GM18499 (cell line): ENCODE results near the gene NDC80.
"Not testable (repeated sequence)": the region's sequence is repeated elsewhere in the genome, so short reads cannot be mapped to it uniquely, and the experiment has no call there.

Source experiments
- ATAC-seq: cut with Tn5 transposase; IDR thresholded peaks from one replicate; pipeline ENCODE4 v1.9.1; 2021; ENCODE audit warnings: moderate number of reproducible peaks; ENCODE audit not compliant: insufficient read depth, unreplicated experiment

NDC80 gene

DNA sequence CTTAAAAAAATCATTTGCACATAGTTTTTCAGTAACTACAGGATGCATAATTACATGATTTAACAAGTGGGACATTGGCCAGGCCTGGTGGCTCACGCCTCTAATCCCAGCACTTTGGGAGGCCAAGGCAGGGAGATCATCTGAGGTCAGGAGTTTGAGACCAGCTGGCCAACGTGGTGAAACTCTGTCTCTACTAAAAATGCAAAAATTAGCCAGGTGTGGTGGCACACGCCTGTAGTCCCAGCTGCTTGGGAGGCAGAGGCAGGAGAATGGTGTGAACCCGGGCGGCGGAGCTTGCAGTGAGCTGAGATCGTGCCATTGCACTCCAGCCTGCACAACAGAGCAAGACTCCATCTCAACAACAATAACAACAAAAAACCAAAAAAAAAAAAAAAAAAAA lies 90.9 kb downstream of the NDC80 start:
- not testable (repeated sequence) for ATAC-seq

DNA sequence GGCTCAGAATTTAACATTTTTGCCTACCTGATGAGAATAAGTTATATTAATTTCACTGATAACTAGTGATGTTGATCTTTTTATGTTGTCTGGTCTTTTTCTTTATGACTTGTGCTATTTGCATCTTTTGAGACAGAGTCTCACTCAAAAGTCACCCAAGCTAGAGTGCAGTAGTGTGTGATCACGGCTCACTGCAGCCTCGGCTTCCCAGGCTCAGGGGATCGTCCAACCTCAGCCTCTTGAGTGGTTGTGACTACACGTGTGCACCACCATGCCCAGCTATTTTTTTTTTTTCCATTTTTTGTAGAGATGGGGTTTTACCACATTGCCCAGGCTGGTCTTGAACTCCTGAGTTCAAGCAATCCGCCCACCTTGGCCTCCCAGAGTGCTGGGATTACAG lies 91.6 kb downstream of the NDC80 start:
- ATAC-seq = no peak
